ENCODE data around the gene TRIL. TPM values are rescaled to one million over a fixed set of nuclear protein-coding genes. Genes with fewer than 3 reads are reported as not detected.
A peak's percentile ranks its signal among the peaks of the same experiment; 100 is the strongest.

TRIL gene
- total and polyA plus RNA-seq, 2 experiments from 2014 or later: 1.7 to 5.8 TPM

DNA sequence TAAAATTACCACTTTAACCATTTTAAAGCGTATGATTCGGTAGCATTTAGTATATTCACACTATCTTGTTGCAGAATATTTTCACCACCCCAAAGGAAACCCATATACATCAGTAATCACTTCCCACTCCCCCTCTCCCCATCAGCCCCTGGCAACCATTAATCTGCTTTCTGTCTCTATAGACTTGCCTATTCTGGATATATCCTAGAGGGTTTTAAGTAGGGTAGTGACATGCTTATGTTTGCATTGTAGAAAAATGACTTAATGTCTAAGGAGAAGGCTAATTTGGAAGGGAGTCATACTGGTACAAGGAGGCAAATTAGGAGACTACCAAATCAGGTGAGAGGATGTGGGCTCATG, 42.6 kb upstream of the TRIL start:
- H3K36me3 ChIP-seq: no peaks in the 10 kb centered on the region
- no peak overlapping the region for H3K27ac ChIP-seq
- TF ChIP-seq, protein P1, sequence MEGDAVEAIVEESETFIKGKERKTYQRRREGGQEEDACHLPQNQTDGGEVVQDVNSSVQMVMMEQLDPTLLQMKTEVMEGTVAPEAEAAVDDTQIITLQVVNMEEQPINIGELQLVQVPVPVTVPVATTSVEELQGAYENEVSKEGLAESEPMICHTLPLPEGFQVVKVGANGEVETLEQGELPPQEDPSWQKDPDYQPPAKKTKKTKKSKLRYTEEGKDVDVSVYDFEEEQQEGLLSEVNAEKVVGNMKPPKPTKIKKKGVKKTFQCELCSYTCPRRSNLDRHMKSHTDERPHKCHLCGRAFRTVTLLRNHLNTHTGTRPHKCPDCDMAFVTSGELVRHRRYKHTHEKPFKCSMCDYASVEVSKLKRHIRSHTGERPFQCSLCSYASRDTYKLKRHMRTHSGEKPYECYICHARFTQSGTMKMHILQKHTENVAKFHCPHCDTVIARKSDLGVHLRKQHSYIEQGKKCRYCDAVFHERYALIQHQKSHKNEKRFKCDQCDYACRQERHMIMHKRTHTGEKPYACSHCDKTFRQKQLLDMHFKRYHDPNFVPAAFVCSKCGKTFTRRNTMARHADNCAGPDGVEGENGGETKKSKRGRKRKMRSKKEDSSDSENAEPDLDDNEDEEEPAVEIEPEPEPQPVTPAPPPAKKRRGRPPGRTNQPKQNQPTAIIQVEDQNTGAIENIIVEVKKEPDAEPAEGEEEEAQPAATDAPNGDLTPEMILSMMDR (IDR thresholded peaks at IDR 0.05; ENCODE audit: low read depth, low read length): no peak
- H3K4me3 ChIP-seq: no peak overlapping the region
- no peaks in the 10 kb centered on the region for H3K9me3 ChIP-seq (ENCODE audit: low read depth)
- H3K27me3 ChIP-seq: no peaks in the 10 kb centered on the region
- H3K4me1 ChIP-seq (ENCODE audit: low read depth): peaks cover 32% of the 10 kb centered on the region
- DNase-seq (ENCODE audit: low read depth in 1 of 2, low spot score in 1 of 2): no peak

DNA sequence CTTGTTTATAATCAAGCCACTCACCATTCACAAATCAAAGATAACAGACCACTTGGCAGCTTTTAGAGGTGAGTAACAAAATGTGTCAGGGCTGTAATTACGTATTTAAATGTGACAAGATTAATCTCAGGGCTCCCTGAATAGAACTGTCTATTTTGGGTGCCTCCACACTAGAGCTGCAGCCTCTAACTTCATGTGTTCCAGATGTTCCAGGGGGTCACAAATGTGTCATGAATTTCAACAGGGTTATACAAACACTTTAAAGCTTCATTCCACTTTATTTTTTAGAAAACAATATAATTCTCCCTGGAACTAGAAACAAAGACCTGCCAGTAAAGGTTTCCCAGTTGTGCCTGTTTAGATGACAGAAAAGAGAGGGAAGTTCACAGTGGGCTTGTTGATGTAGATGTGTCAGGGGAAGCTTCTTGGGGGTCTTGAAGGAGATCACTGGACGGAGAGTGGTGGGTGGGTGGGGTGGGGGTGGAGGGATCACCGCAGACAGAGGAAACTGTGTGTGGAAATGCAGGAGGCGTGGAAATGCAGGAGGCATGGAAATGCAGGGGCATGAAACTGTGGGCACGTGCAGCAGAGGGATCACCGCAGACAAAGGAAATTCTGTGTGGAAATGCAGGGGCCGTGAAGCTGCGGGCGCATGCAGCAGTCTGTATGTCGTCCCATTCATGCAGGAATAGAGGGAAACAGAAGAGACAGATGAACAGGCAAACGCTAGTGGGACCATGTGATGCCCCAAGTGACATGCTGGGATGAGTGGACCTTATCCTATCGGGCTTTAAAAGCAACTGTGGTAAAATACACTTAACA, 42.0 kb upstream of the TRIL start:
- Histone ChIP-seq H3K27ac (no peak overlapping the region), H3K27me3 (no peaks in the 10 kb centered on the region), H3K4me3 (no peak overlapping the region), H3K9me3 (ENCODE audit: low read depth) (no peaks in the 10 kb centered on the region), H3K36me3 (no peaks in the 10 kb centered on the region), H3K4me1 (ENCODE audit: low read depth) (peaks cover 32% of the 10 kb centered on the region)
- TF ChIP-seq, protein P1 (IDR thresholded peaks at IDR 0.05; ENCODE audit: low read depth, low read length): no peak
- no peak for DNase-seq (ENCODE audit: low read depth in 1 of 2, low spot score in 1 of 2)

DNA sequence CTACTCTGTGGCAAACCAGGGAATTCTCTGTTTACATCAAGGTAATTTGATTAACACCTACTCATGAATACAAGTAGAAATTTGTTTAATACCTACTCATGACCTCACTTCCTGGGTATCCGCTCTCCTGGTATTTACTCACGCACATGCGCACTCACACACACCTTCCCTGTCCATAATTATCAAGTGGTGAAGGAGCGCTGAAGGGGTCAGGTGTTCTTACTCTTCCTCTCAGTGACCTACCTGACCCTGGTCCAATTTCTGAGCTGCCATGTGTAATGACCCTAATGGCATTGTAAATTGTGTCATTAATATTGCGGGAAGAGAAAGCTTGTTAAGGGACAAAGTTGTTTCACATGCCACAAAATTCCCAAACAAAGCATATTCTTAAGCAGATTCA, 41.3 kb upstream of the TRIL start:
- DNase-seq (ENCODE audit: low read depth in 1 of 2, low spot score in 1 of 2): no peak
- H3K4me1 ChIP-seq (ENCODE audit: low read depth): peaks cover 32% of the 10 kb centered on the region
- H3K9me3 ChIP-seq (ENCODE audit: low read depth): no peaks in the 10 kb centered on the region
- no peak overlapping the region for H3K27ac ChIP-seq
- H3K36me3 ChIP-seq: no peaks in the 10 kb centered on the region
- no peaks in the 10 kb centered on the region for H3K27me3 ChIP-seq
- TF ChIP-seq, protein P1 (IDR thresholded peaks at IDR 0.05; ENCODE audit: low read depth, low read length): no peak
- no peak overlapping the region for H3K4me3 ChIP-seq

DNA sequence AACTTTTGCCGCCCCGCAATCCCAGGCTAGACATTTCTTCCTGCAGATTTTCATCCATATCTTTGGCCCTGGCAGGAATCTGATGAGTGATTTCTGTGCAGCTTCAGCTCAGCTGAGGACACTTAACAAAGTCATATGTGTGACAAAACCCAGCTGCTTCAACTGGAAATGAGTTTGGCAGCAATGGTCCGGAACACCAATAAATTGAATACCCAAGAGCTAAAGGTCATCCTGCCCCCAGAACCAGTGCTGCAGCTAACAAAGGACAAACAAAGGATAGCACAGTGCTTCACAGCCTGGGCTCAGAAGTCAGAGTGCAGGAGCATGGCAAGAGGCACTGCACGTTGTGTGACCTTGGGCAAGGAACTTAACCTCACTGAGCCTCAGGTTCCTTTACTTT, 40.0 kb upstream of the TRIL start:
- H3K4me3 ChIP-seq: no peak overlapping the region
- TF ChIP-seq, protein P1 (IDR thresholded peaks at IDR 0.05; ENCODE audit: low read depth, low read length): no peak
- peaks cover 32% of the 10 kb centered on the region for H3K4me1 ChIP-seq (ENCODE audit: low read depth)
- H3K9me3 ChIP-seq (ENCODE audit: low read depth): no peaks in the 10 kb centered on the region
- peak overlapping the region; percentile 76 for H3K27ac ChIP-seq
- no peaks in the 10 kb centered on the region for H3K27me3 ChIP-seq
- no peaks in the 10 kb centered on the region for H3K36me3 ChIP-seq
- peak in 1 of 2 donors; percentile 50 for DNase-seq (ENCODE audit: low read depth in 1 of 2, low spot score in 1 of 2)

DNA sequence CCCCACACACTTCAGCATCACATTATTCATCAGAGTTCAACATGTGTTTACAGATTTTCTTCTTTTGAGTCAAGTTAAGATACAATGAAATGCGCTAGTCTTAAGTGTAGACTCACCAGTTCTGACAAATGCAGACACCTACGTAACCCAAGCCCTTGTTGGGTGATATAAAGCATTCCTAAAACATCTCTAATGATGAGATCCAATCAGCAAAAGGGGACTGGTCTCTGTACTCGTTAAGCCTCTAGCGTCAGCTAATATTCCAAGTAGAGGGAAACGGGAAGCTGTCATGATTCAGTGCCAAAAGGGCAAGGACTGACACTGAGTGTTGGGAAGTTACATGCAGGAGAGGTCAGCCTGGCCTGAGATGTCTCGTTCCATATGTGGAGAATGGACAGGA, 38.7 kb upstream of the TRIL start:
- no peaks in the 10 kb centered on the region for H3K27me3 ChIP-seq
- DNase-seq (ENCODE audit: low read depth in 1 of 2, low spot score in 1 of 2): no peak
- TF ChIP-seq, protein P1 (IDR thresholded peaks at IDR 0.05; ENCODE audit: low read depth, low read length): no peak
- H3K4me1 ChIP-seq (ENCODE audit: low read depth): peaks cover 32% of the 10 kb centered on the region
- H3K4me3 ChIP-seq: no peak overlapping the region
- no peaks in the 10 kb centered on the region for H3K36me3 ChIP-seq
- no peaks in the 10 kb centered on the region for H3K9me3 ChIP-seq (ENCODE audit: low read depth)
- H3K27ac ChIP-seq: no peak overlapping the region

Measured in cardiac muscle cell (in vitro differentiated cells and primary cell).